ENCODE data around the gene CR2.
"Not testable (repeated sequence)": the region's sequence is repeated elsewhere in the genome, so short reads cannot be mapped to it uniquely, and the experiment has no call there.

CR2 gene

GRCh38 chr1:207454046-207454964 is at the start of gene CR2:
TSS of gene CR2 (plus strand) at chr1:207454328. CDS start at chr1:207454419, 91 bp downstream.
- DNase-seq = no peak

- DNase-seq = peak; percentile 21 to 56
Measured at GRCh38 chr1:207404849-207405525, 49.1 kb upstream of the CR2 start.

- DNase-seq = no peak
Measured at GRCh38 chr1:207405814-207406213, 48.3 kb upstream of the CR2 start.

GRCh38 chr1:207407655-207408260 is 46.4 kb upstream of the CR2 start:
- DNase-seq = no peak

GRCh38 chr1:207412845-207413244 is 41.3 kb upstream of the CR2 start:
- no peak for DNase-seq

GRCh38 chr1:207414606-207415108 is 39.5 kb upstream of the CR2 start:
- no peak for DNase-seq

GRCh38 chr1:207417076-207417475 is 37.1 kb upstream of the CR2 start:
- DNase-seq = no peak

GRCh38 chr1:207418351-207418750 is 35.8 kb upstream of the CR2 start:
- DNase-seq = no peak

- DNase-seq = no peak
Measured at GRCh38 chr1:207420109-207420508, 34.0 kb upstream of the CR2 start.

GRCh38 chr1:207421078-207421477 is 33.0 kb upstream of the CR2 start:
- DNase-seq = no peak

GRCh38 chr1:207423560-207424292 is 30.4 kb upstream of the CR2 start:
- DNase-seq = no peak

- DNase-seq = no peak
Measured at GRCh38 chr1:207424570-207425131, 29.5 kb upstream of the CR2 start.

GRCh38 chr1:207427832-207428585 is 26.1 kb upstream of the CR2 start:
- no peak for DNase-seq

- no peak for DNase-seq
Measured at GRCh38 chr1:207428783-207429182, 25.3 kb upstream of the CR2 start.

GRCh38 chr1:207429963-207430362 is 24.2 kb upstream of the CR2 start:
- DNase-seq = no peak

- no peak for DNase-seq
Measured at GRCh38 chr1:207430602-207431001, 23.5 kb upstream of the CR2 start.

- no peak for DNase-seq
Measured at GRCh38 chr1:207431508-207431907, 22.6 kb upstream of the CR2 start.

GRCh38 chr1:207433435-207433834 is 20.7 kb upstream of the CR2 start:
- no peak for DNase-seq

GRCh38 chr1:207436746-207437145 is 17.4 kb upstream of the CR2 start:
- DNase-seq = not testable (repeated sequence)

- no peak for DNase-seq
Measured at GRCh38 chr1:207440626-207441025, 13.5 kb upstream of the CR2 start.

- DNase-seq = no peak
Measured at GRCh38 chr1:207444514-207445217, 9.5 kb upstream of the CR2 start.
